ENCODE results near the gene PTPRH.

DNA sequence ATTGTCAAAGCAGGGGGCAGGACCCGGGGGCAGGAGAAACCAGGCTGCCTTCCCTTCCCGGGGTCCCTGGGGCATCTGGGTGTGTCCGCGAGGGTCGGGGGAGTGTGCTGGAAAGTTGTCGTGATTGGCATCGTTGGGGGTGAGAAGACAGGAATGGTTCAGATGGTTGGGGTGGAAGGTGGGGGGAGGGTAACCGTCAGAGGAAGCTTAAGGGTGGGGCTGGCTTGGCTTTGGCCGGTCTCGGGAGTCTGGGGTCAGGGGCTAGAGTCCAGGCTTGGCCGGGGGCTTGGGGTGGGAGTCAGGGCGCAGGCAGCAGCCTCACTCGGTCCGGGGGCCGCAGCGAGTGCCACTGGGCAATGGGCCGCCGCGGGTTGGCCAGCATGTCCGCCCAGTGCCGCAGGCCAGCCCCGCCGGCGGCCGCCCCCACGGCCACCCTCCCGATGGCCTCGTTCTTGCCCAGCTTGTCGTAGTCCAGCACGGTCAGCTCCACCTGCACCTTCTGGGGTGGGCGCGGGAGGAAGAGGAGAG, 36.1 kb downstream of the PTPRH start:
- TF ChIP-seq, protein P1, sequence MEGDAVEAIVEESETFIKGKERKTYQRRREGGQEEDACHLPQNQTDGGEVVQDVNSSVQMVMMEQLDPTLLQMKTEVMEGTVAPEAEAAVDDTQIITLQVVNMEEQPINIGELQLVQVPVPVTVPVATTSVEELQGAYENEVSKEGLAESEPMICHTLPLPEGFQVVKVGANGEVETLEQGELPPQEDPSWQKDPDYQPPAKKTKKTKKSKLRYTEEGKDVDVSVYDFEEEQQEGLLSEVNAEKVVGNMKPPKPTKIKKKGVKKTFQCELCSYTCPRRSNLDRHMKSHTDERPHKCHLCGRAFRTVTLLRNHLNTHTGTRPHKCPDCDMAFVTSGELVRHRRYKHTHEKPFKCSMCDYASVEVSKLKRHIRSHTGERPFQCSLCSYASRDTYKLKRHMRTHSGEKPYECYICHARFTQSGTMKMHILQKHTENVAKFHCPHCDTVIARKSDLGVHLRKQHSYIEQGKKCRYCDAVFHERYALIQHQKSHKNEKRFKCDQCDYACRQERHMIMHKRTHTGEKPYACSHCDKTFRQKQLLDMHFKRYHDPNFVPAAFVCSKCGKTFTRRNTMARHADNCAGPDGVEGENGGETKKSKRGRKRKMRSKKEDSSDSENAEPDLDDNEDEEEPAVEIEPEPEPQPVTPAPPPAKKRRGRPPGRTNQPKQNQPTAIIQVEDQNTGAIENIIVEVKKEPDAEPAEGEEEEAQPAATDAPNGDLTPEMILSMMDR (IDR thresholded peaks at IDR 0.05) = no peak
- no peak for TF ChIP-seq EP300 (IDR thresholded peaks at IDR 0.05)
